Stimulated activated effector memory CD8-positive, alpha-beta T cell treated with anti-CD3 and anti-CD28 coated beads, Interleukin-12 subunit alpha, Interleukin-12 subunit beta, amount 100 ng/mL, for 72 hours (primary cell): ENCODE measurements around the gene ECHDC1.
A peak's percentile ranks its signal among the peaks of the same experiment; 100 is the strongest.

Source experiments
- ATAC-seq: fragments of 150-1000 bp; cut with Tn5 transposase; 2 replicates; pipeline ENCODE4 v1.10.0; 2021
- DNase-seq, 2 donors: peaks; one replicate each; pipeline ENCODE4 v3.0.0; 2021 to 2022; ENCODE audit warnings: low spot score in 2 of 2
- H3K27ac Mint-ChIP-seq: one replicate; pipeline ENCODE4 v1.8.0; 2022; ENCODE audit warnings: mild to moderate bottlenecking, mixed read lengths
- H3K36me3 Mint-ChIP-seq: one replicate; pipeline ENCODE4 v1.8.0; 2022; ENCODE audit warnings: mild to moderate bottlenecking, mixed read lengths
- H3K4me1 Mint-ChIP-seq: one replicate; pipeline ENCODE4 v1.8.0; 2022; ENCODE audit warnings: mixed read lengths
- H3K4me3 Mint-ChIP-seq: one replicate; pipeline ENCODE4 v1.8.0; 2022; ENCODE audit warnings: mild to moderate bottlenecking, mixed read lengths
- H3K9me3 Mint-ChIP-seq: one replicate; pipeline ENCODE4 v1.8.0; 2022; ENCODE audit warnings: mixed read lengths

Gene ECHDC1

DNA sequence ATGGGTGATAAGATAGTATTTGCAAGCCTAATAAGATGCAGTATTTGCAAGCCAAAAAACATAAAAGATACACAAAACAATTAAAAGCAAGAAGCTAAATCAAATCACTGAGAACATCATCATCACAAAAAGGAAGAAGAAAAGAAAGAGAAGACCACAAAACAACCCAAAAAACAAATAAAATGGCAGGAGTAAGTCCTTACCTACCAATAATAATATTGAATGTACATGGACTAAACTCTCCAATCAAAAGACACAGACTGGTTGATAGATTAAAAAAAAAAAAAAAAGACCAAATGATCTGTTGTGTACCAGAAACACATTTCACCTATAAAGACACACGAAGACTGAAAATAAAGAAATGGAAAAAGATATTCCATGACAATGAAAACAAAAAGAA is 37.7 kb downstream of the ECHDC1 start:
- H3K4me1 Mint-ChIP-seq = peaks cover 37% of the 10 kb centered on the region
- peaks cover 23% of the 10 kb centered on the region for H3K36me3 Mint-ChIP-seq
- ATAC-seq (no peak), DNase-seq (no peak)
- H3K4me3 Mint-ChIP-seq = no peak overlapping the region
- H3K9me3 Mint-ChIP-seq = no peaks in the 10 kb centered on the region
- no peak overlapping the region for H3K27ac Mint-ChIP-seq

DNA sequence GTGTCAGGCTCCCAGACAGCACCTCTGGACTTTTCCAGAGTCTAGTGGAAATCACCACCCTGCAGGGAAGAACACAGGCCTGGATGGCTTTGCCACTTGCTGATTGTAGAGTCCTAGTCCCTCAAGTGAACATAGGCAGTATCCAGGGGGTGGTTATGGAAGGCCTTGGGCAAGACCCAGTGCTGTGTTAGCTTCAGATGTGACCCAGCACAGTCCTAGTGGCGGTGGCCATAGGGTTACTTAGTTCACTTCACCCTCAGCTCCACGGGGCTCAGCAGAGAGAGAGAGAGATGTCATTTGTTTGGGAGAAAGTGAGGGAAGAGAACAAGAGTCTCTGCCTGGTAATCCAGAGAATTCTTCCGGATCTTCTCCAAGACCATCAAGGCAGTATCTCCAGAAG is 39.5 kb downstream of the ECHDC1 start:
- peak overlapping the region; percentile 4 for H3K27ac Mint-ChIP-seq
- ATAC-seq = no peak
- peaks cover 28% of the 10 kb centered on the region for H3K4me1 Mint-ChIP-seq

DNA sequence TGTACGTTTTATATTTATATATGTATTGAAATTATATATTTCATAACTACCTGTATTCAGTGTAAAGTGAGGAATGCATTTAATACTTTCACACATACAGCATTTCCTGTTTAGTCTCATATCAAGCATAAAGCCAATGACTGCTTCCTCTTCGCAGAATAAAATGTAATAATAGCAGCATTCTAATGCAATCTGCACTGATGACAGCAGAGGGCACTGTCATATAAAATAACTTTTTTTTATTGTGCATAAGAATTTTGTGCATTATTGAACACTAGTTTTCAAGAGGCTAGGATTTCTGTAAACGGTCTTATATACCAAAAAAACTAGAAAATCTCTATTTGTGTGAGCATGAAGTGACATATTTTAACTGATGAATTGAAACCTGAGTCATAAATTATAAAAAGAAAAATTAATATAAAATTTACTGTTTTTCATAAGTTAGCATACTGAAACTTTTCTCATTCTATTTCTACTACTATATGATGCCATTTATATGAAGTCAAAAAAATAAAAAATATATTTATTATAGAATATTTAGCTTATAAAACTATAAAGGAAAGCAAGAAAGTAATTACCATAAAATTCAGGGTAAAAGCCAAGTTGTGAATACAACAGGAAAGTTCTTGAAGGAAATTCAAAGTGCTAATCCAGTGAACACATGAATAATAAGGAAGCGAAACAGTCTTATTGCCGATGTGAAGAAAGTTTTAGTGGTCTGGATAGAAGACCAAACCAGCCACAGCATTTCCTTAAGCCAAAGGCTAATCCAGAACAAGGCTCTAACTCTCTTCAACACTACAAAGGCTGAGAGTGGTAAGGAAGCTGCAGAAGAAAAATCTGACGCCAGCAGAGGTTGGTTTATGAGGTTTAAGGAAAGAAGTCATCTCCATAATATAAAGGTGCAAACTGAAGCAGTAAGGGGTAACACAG is 40.4 kb downstream of the ECHDC1 start:
- peaks cover 26% of the 10 kb centered on the region for H3K4me1 Mint-ChIP-seq
- ATAC-seq = peak; percentile 57
- no peak overlapping the region for H3K4me3 Mint-ChIP-seq
- DNase-seq = peak; percentile 7 to 55
- peak overlapping the region; percentile 4 for H3K27ac Mint-ChIP-seq
- no peaks in the 10 kb centered on the region for H3K9me3 Mint-ChIP-seq
- peaks cover 9% of the 10 kb centered on the region for H3K36me3 Mint-ChIP-seq

More for the DNA sequence above, 39.5 kb downstream of the ECHDC1 start:
- no peaks in the 10 kb centered on the region for H3K9me3 Mint-ChIP-seq
- peaks cover 9% of the 10 kb centered on the region for H3K36me3 Mint-ChIP-seq
- DNase-seq = no peak
- no peak overlapping the region for H3K4me3 Mint-ChIP-seq

DNA sequence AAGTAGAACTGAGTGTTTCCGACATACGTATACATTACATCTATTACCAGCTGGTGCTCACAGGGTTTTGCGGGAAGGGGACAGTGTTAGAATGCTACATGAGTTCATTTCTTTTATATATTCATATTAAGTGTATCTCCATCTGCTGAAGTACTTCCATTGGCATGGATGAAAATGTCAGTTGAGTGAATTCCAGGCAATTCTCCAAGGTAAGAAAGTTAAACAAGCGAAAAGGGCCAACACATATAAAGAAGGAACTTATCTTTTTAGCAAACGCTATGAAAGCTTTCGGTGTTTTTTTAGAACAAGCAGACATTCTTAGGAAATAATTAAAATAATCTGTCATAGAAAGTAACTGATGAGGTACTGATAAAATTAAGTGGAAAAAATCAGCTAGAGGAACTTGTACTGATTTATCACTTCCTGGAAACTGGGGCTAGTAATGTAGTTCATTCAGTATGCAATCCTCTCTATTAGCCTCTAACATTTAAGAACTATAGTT is 42.2 kb downstream of the ECHDC1 start:
- Mint-ChIP-seq H3K27ac (no peak overlapping the region), H3K4me1 (peaks cover 16% of the 10 kb centered on the region), H3K9me3 (no peaks in the 10 kb centered on the region), H3K4me3 (no peak overlapping the region), H3K36me3 (peaks cover 19% of the 10 kb centered on the region)
- no peak for DNase-seq
- ATAC-seq = no peak

DNA sequence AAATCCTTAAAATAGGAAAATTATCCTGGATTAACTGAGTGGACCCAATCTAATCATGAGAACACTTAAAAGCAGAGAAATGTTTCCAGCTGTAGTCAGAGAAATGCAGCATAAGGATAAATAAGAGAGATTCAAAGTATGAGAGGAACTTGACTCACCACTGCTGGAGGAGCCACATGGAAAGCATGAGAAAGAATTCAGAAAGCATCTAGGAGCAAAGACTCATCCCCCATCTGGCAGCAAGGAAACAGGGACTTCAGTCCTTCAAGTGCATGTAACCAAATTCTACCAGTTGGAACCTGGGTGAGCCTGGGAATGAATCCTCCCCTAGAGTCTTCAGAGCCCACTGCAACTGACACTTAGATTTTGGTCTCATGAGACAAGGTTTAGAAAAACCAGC is 43.0 kb downstream of the ECHDC1 start:
- ATAC-seq (no peak), DNase-seq (no peak)
- no peak overlapping the region for H3K27ac Mint-ChIP-seq

DNA sequence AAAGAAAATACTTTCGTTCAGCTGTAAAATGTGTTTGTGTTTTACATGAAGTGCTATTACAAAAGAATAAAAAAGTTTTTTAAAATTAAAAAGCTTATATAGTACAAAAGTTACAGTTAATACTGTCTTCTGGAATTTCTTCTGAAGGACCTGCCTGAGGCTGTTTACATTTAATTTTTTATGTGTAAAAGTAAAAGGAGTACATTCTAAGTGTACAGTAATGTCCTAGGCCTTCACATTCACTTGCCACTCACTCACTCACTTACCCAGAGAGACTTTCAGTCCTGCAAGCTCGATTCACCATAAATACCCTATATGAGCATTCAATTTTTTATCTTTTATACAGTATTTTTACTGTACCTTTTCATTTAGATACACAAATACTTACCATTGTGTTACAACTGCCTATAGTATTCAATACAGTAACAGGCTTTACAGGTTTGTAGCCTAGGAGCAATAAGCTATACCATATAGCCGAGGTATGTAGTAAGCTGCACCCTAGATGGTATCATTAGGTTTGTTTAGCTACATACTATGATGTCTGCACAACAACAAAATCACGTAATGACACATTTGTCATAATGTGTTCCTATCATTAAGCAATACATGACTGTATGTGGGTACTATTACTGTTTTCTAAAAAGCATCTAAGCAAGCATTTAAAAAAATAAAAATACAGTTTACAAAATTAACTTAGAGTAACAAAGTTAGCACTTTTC is 43.7 kb downstream of the ECHDC1 start:
- H3K4me1 Mint-ChIP-seq = peaks cover 7% of the 10 kb centered on the region
- H3K27ac Mint-ChIP-seq = no peak overlapping the region
- no peak for DNase-seq
- ATAC-seq = no peak
- H3K36me3 Mint-ChIP-seq = peaks cover 24% of the 10 kb centered on the region
- no peaks in the 10 kb centered on the region for H3K9me3 Mint-ChIP-seq
- no peak overlapping the region for H3K4me3 Mint-ChIP-seq

More for the DNA sequence above, 43.0 kb downstream of the ECHDC1 start:
- Mint-ChIP-seq H3K9me3 (no peaks in the 10 kb centered on the region), H3K4me1 (peaks cover 8% of the 10 kb centered on the region), H3K36me3 (peaks cover 18% of the 10 kb centered on the region), H3K4me3 (no peak overlapping the region)

DNA sequence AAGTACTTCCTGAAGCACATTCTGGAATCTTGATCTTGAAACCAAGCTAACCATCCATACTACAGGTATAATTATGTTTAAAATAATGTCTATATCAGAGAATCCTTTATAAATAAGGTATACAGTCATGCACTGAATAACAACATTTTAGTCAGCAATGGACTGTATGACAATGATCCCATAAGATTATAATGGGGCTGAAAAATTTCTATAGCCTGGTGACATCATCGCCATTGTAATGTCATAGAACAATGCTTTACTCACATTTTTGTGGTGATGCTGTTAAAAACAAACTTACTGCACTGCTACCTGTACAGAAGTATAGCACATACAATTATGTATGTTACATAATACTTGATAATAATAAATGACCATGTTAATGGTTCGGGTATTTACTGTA is 44.9 kb downstream of the ECHDC1 start:
- H3K27ac Mint-ChIP-seq = no peak overlapping the region
- H3K4me3 Mint-ChIP-seq = no peak overlapping the region
- peaks cover 33% of the 10 kb centered on the region for H3K36me3 Mint-ChIP-seq
- ATAC-seq (peak; percentile 60), DNase-seq (no peak)
- H3K4me1 Mint-ChIP-seq = peaks cover 1% of the 10 kb centered on the region
- H3K9me3 Mint-ChIP-seq = no peaks in the 10 kb centered on the region

DNA sequence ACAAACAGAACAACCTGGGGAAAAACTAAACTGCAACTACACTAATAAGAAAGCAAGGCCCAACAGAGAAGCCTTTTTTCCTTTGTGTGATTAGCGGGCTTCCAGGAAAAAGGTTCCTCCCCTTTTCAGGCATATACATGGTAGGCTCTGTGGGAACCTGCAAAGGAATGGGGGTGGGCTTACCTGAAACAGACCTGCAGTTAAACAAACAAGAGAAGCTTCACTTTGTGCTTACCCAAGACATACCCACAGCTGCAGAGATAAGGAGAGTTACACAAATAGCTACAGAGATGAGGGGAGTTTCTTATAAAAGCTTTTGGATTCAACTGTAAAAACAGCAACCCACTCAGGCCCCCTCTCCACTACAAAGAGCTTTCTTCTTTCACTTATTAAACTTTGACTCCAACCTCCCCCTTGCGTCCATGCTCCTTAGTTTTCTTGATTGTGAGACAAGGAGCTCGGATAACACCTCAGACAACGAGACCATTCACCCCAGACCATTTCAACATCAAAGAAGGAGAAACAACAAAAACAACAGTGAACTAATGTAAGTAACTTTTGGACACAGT is 45.8 kb downstream of the ECHDC1 start:
- H3K4me1 Mint-ChIP-seq = peaks cover 7% of the 10 kb centered on the region

DNA sequence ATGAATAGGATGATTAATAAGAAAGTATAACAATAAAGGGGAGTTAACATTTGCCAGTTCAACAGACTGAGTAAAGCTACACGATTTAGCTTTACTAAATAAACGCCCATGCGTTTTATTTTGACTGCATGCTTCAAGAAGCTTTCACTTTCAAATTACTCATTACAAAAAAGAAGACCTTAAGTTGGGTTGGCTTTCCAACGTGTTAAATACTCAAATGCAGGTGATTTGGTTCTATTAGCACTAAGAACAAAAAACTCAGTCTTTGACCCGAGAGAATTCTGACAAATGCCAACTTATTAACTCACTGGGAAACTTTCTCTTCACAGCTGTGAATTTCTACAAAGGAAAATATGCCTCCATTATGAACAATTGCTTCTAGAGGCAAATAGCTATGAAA is 51.9 kb downstream of the ECHDC1 start:
- H3K9me3 Mint-ChIP-seq = no peaks in the 10 kb centered on the region
- H3K4me1 Mint-ChIP-seq = peaks cover 26% of the 10 kb centered on the region
- H3K27ac Mint-ChIP-seq = no peak overlapping the region
- peak overlapping the region; percentile 31 for H3K4me3 Mint-ChIP-seq
- peak; percentile 83 for ATAC-seq
- DNase-seq = no peak
- H3K36me3 Mint-ChIP-seq = peaks cover 65% of the 10 kb centered on the region

More for the DNA sequence above, 45.8 kb downstream of the ECHDC1 start:
- no peak overlapping the region for H3K27ac Mint-ChIP-seq
- no peak for ATAC-seq
- H3K36me3 Mint-ChIP-seq = peaks cover 33% of the 10 kb centered on the region
- no peak for DNase-seq
- H3K9me3 Mint-ChIP-seq = no peaks in the 10 kb centered on the region
- H3K4me3 Mint-ChIP-seq = no peak overlapping the region

DNA sequence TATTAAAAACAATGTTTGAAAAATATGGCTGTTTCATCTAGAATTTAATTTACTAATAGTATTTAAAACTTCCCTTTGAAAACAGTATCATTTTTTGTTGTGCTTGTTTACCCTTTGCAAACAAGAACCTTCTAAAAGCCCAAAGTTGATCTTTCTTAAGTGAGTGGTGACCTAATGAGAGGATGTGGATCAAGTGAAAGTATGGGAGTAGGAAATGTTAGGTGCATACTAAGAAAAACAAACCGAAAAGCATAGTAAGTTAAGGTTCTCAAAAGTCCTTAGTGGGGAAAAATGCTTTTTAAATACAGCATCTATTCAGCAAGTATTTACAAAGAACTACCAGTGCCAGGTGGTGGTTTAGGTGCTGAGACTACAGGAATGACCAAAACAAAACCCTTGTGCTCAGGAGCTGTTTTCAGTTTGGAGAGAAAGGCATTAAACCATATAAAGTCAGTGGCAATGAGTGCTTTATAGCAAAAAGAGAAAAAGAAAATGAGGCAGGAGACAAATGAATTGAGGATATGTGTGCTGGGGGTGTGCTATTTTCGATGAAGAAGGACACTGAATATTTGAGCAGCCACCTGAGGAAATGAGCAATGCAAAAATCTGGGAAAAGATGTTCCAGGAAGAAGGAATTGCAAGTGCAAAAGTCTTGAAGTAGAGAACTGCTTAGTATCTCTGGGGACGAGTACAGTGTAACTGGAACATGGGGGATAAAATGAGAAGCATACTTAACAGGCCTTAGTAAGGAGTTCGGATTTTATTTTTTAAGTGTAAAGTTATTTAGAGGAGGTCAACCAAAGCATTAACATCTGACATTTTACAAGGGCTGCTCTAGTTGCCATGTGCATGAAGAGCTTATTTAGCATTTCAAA is 52.8 kb downstream of the ECHDC1 start:
- peaks cover 67% of the 10 kb centered on the region for H3K36me3 Mint-ChIP-seq

DNA sequence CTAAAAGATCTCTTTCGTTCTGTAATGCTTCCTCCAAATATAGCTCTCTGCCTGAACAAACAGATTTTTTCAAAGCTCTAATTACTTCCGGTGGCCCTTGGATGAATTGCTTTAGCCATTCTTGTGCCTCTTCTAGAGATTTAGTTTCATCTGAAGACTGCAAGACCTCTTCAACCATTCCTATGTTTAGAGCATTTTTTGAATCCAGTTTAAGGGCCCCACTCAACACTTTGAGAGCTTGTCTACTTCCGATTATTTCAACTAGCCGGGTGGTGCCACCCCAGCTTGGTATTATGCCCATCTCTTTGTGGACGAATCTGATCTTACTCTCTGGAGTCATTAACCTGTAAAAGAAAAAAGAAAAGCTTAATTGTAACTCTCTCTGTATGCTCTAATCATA is 53.5 kb downstream of the ECHDC1 start:
- Mint-ChIP-seq H3K9me3 (no peaks in the 10 kb centered on the region), H3K36me3 (peaks cover 67% of the 10 kb centered on the region), H3K4me1 (peaks cover 26% of the 10 kb centered on the region), H3K4me3 (no peak overlapping the region), H3K27ac (no peak overlapping the region)
- no peak for DNase-seq
- no peak for ATAC-seq

More for the DNA sequence above, 52.8 kb downstream of the ECHDC1 start:
- Mint-ChIP-seq H3K4me3 (peak overlapping the region; percentile 31), H3K9me3 (no peaks in the 10 kb centered on the region), H3K27ac (no peak overlapping the region), H3K4me1 (peaks cover 26% of the 10 kb centered on the region)
- ATAC-seq (peak; percentile 58), DNase-seq (no peak)

DNA sequence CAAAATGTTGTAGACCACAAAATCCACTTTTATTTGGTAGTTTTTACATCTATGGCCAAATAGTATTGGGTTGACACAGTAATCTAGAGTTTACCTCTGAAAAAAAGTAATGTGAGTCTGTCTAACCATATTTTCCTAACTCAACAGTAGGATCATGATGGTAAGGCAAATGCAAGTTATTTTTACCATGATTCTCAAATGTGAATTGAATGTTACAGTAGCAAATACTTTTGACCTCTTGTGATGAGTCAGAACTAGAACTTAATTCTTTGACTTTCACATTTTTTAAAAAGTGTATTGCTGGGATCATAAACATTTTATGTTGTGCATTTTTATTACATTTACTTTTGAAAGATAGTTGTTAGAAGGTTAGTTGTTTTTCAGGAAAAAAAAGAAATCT is 54.7 kb downstream of the ECHDC1 start:
- no peak overlapping the region for H3K27ac Mint-ChIP-seq
- no peak overlapping the region for H3K4me3 Mint-ChIP-seq
- no peak for ATAC-seq
- H3K36me3 Mint-ChIP-seq = peaks cover 66% of the 10 kb centered on the region
- no peak for DNase-seq
- H3K4me1 Mint-ChIP-seq = peaks cover 26% of the 10 kb centered on the region
- H3K9me3 Mint-ChIP-seq = no peaks in the 10 kb centered on the region

DNA sequence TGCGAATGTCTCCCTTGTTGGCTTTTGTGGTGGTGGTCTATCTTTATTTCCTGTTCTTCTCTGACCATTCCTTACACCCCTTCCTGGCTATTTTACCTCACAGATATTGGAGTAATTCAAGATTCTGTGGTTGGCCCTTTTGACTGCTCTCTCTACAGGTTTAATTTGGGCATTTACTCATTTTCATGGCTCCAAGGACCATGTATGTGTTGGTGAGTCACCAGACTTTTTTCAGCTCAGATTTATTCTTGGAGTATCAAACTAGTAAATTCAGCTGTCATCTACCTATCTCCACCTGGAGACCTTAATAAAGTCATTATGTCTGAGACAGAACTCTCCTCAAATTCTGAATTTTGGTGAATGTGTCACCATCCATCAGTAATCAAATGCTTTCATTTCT is 61.2 kb downstream of the ECHDC1 start:
- no peak overlapping the region for H3K27ac Mint-ChIP-seq
- DNase-seq (no peak), ATAC-seq (no peak)
- no peaks in the 10 kb centered on the region for H3K9me3 Mint-ChIP-seq
- H3K4me1 Mint-ChIP-seq = peaks cover 7% of the 10 kb centered on the region
- no peak overlapping the region for H3K4me3 Mint-ChIP-seq
- H3K36me3 Mint-ChIP-seq = peaks cover 69% of the 10 kb centered on the region

DNA sequence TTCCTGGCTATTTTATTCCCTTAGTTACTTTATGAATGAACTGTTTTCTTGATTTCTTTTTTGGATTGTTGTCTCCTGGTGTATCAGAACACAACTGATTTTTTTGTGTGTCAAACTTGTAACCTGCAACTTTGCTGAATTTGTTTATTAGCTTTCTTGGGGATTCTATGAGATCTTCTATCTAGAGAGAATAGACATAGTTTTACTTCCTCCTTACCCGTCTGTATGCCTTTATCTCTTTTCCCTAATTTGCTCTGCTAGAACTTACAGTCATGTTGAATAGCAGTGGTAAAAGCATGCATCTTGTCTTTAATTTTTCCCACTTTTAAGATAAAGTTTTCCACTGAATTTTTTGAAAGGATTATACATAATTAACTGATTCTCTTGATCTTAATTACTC is 63.6 kb downstream of the ECHDC1 start:
- Mint-ChIP-seq H3K36me3 (peaks cover 46% of the 10 kb centered on the region), H3K27ac (no peak overlapping the region), H3K9me3 (no peaks in the 10 kb centered on the region), H3K4me1 (peaks cover 7% of the 10 kb centered on the region), H3K4me3 (no peak overlapping the region)
- DNase-seq (no peak), ATAC-seq (no peak)
